K562 (cell line): Measurements from ENCODE around the gene SLC25A21. TPM values are rescaled to one million over a fixed set of nuclear protein-coding genes. Genes with fewer than 3 reads are reported as not detected.

ENCODE experiments used
- ATAC-seq: fragments of 200-7000 bp; cut with Tn5 transposase; 3 replicates; pipeline ENCODE4 v1.9.1; 2020; ENCODE audit warnings: moderate library complexity
- BruUV-seq: library from RNA; stranded (reverse); fragments of 400-500 nt; replicated peaks from 2 replicates; lab custom pipeline; 2021; lab: Mats Ljungman, UMichigan
- CTCF ChIA-PET: fragments of 300-600 bp; formaldehyde crosslinking; extraction: SDS; loops from one replicate; lab custom pipeline; 2021; ENCODE audit warnings: low intra/inter-chr PET ratio; lab: Yijun Ruan, JAX
- POLR2A ChIA-PET: fragments of 300-600, 350-650 bp; sonication (Branson Sonifier 250); formaldehyde crosslinking; extraction: SDS; loops from one replicate; lab custom pipeline; 2021; ENCODE audit warnings: antibody characterized with exemption, inconsistent platforms; lab: Yijun Ruan, JAX
- DNase-seq, 4 experiments: peaks; one replicate each; pipeline versions ENCODE4 v3.0.0 to v3.0.0-alpha.2; 2011 to 2018; ENCODE audit warnings: low spot score in 3 of 4, mixed read lengths in 3 of 4; ENCODE audit errors: extremely low read depth in 1 of 4
- FAIRE-seq: peaks from 2 replicates; lab custom pipeline; 2011; peaks lifted over from hg19 to GRCh38; lab: Jason Lieb, UNC
- H2AFZ ChIP-seq: 2 replicates; pipeline ENCODE4 v1.6.0; 2011; ENCODE audit warnings: low read depth, low read length, control low read depth, inconsistent platforms
- H3K27ac ChIP-seq: fragments of 200-600 bp; 3 replicates; pipeline ENCODE4 v1.8.0; 2011; ENCODE audit warnings: low read depth, mild to moderate bottlenecking, control low read depth, inconsistent platforms, low read length, moderate library complexity, mixed read lengths; ENCODE audit errors: extremely low read depth
- H3K27me3 ChIP-seq, 2 experiments: fragments of 300-600 bp in 1 of 2; 2 replicates in 1 of 2; 3 replicates in 1 of 2; pipeline versions ENCODE4 v1.6.0 to v1.8.0; 2011; ENCODE audit warnings: inconsistent platforms in 2 of 2, low read length in 2 of 2, mild to moderate bottlenecking in 1 of 2, mixed read lengths in 1 of 2, moderate library complexity in 1 of 2; ENCODE audit not compliant: control insufficient read depth in 2 of 2, insufficient read depth in 2 of 2
- H3K36me3 ChIP-seq: fragments of 300-600 bp; 3 replicates; pipeline ENCODE4 v1.8.0; 2011; ENCODE audit warnings: mild to moderate bottlenecking, low read length, inconsistent platforms; ENCODE audit not compliant: control insufficient read depth, insufficient read depth
- H3K4me1 ChIP-seq, 2 experiments: fragments of 200-600 bp in 1 of 2; replicated peaks in 1 of 2; 2 replicates in 1 of 2; 3 replicates in 1 of 2; pipeline versions ENCODE4 v1.5.1 to v1.8.0; 2011; ENCODE audit warnings: inconsistent platforms in 2 of 2, low read length in 2 of 2, mild to moderate bottlenecking in 1 of 2, mixed read lengths in 1 of 2, moderate library complexity in 1 of 2; ENCODE audit not compliant: control insufficient read depth in 2 of 2, insufficient read depth in 2 of 2
- H3K4me2 ChIP-seq: 2 replicates; pipeline ENCODE4 v1.6.1; 2011; ENCODE audit warnings: low read length, control low read depth, inconsistent platforms, mixed read lengths; ENCODE audit not compliant: insufficient read depth
- H3K4me3 ChIP-seq: fragments of 200-600 bp; sonication (generic), shearing (Covaris generic); 2 replicates; pipeline ENCODE4 v1.5.1; 2016; ENCODE audit warnings: control low read depth, inconsistent platforms
- H3K79me2 ChIP-seq: fragments of 200-600 bp; 3 replicates; pipeline ENCODE4 v1.8.0; 2011; ENCODE audit warnings: low read length, inconsistent platforms; ENCODE audit not compliant: control insufficient read depth, insufficient read depth
- H3K9ac ChIP-seq, 2 experiments: 2 replicates each; pipeline versions ENCODE4 v1.6.0 to v1.6.1; 2011; ENCODE audit warnings: low read depth in 2 of 2, low read length in 2 of 2, control low read depth in 1 of 2, inconsistent platforms in 1 of 2, mild to moderate bottlenecking in 1 of 2, mixed read lengths in 1 of 2; ENCODE audit not compliant: insufficient read depth in 1 of 2
- H3K9me1 ChIP-seq: one replicate; pipeline ENCODE4 v1.6.0; 2011; ENCODE audit warnings: inconsistent platforms, mild to moderate bottlenecking, low read length, moderate library complexity; ENCODE audit not compliant: control insufficient read depth, insufficient read depth
- H3K9me3 ChIP-seq: replicated peaks from 2 replicates; pipeline ENCODE4 v1.5.1; 2011; ENCODE audit warnings: low read depth, low read length, inconsistent platforms; ENCODE audit not compliant: control insufficient read depth, insufficient read depth
- H4K20me1 ChIP-seq: replicated peaks from 2 replicates; pipeline ENCODE4 v1.6.1; 2011; ENCODE audit warnings: low read length, inconsistent platforms, mixed read lengths; ENCODE audit not compliant: control insufficient read depth, insufficient read depth
- BHLHE40 ChIP-seq: IDR thresholded peaks from 2 replicates; pipeline ENCODE4 v1.6.1; 2011; ENCODE audit warnings: low read length, improper control_type of control experiment
- CBFA2T2 ChIP-seq: fragments of 450-650 bp; conservative IDR thresholded peaks from 2 replicates; pipeline ENCODE4 v1.6.1; 2017; ENCODE audit warnings: mild to moderate bottlenecking
- ILF3 ChIP-seq: fragments of 450-650 bp; IDR thresholded peaks from 2 replicates; pipeline ENCODE4 v1.6.1; 2018; ENCODE audit warnings: antibody characterized with exemption, mild to moderate bottlenecking, moderate library complexity, borderline replicate concordance
- RAD51 ChIP-seq: fragments of 450-650 bp; IDR thresholded peaks from 2 replicates; pipeline ENCODE4 v1.7.1; 2016; ENCODE audit warnings: low read depth, mild to moderate bottlenecking, borderline replicate concordance
- ZNF79 ChIP-seq: fragments of 250-450 bp; sonication (Bioruptor Pico); IDR thresholded peaks from 2 replicates; pipeline ENCODE4 v1.4.0; 2020; ENCODE audit warnings: low read depth, mild to moderate bottlenecking, moderate library complexity
- WGBS: fragments of 100-300 bp; shearing (Covaris generic); methylation state at CpG from one replicate; pipeline ENCODE4 v1.1.6; 2016; ENCODE audit warnings: low coverage, mixed read lengths; ENCODE audit not compliant: insufficient coverage; ENCODE audit errors: missing lambda C conversion rate; 5-methylcytosine and 5-hydroxymethylcytosine counted together
- in situ Hi-C: fragments of 300-500 bp; cut with MboI; formaldehyde crosslinking; loops from 4 replicates; pipeline ENCODE4 v1.15.0; 2018; ENCODE audit warnings: inconsistent platforms, mixed read lengths
- intact Hi-C: fragments of 100-400 bp; cut with micrococcal nuclease; formaldehyde crosslinking; loops from 2 replicates; pipeline ENCODE4 v1.14.2; 2022
- polyA plus RNA-seq, 8 experiments: library from polyadenylated mRNA; depleted of rRNA in 4 of 8; stranded (reverse) in 5 of 8; unstranded in 3 of 8; fragments of >200 nt; fragmentation: Nextera tagmentation in 2 of 8; fragmentation: Illumina TruSeq in 1 of 8; extraction: Ambion mirVana in 2 of 8; extraction: Trizol in 1 of 8; gene quantifications; 2 replicates each; pipeline versions ENCODE4 v1.2.1 to v1.2.3, GENCODE V29; 2011 to 2014; ENCODE audit warnings: inconsistent platforms in 1 of 8, missing spikeins in 1 of 8
- total RNA-seq, 7 experiments: library from RNA; depleted of rRNA in 6 of 7; stranded (reverse); fragments of >200 nt in 6 of 7; fragmentation: Illumina TruSeq in 2 of 7; extraction: Trizol in 2 of 7; gene quantifications; 2 replicates each; pipeline versions ENCODE4 v1.2.1 to v1.2.3, GENCODE V29; 2011 to 2021; ENCODE audit warnings: low replicate concordance in 1 of 7
- TF ChIP-seq, protein P1 (sequence below): fragments of 250-450 bp; sonication (Bioruptor Pico); IDR thresholded peaks from 2 replicates; pipeline ENCODE4 v1.8.0; 2022; ENCODE audit warnings: inconsistent platforms

SLC25A21 gene
- total and polyA plus RNA-seq, 9 of the 15 experiments (the other 6 are each of a cell fraction or from before 2014, with no cell fraction given): 15.2 to 46.7 (median 28.7) TPM

DNA sequence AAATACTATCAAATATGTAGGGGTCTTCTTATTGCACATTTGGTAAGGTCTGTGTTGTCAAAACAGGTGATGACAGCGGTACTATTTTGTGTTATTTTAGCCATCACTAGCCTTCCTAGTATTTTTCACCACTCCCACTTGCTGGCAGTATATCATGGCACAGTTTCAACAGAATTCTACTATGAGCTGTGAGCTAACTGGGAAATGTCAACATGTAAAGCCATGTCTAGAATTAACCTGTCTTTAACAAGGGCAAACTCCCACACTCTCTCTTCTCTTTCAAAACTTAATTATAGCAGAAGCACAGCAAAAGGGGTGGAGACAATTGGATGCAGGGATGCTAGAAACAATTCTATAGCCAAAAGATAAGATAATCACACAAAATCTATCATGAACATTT lies 257.3 kb downstream of the SLC25A21 start:
- Histone ChIP-seq H3K4me3 (no peak overlapping the region), H3K36me3 (no peaks in the 10 kb centered on the region), H2AFZ (no peak overlapping the region), H3K27me3 (no peaks in the 10 kb centered on the region), H3K9ac (no peak overlapping the region), H4K20me1 (no peaks in the 10 kb centered on the region), H3K79me2 (no peaks in the 10 kb centered on the region), H3K4me2 (no peak overlapping the region), H3K9me3 (no peaks in the 10 kb centered on the region), H3K4me1 (no peaks in the 10 kb centered on the region), H3K9me1 (no peaks in the 10 kb centered on the region), H3K27ac (no peak overlapping the region)
- intact Hi-C loops: no loop called here
- DNase-seq (no peak), FAIRE-seq (no peak), ATAC-seq (no peak)
- POLR2A ChIA-PET: no interaction called here
- TF ChIP-seq BHLHE40: no peak
- no peak for TF ChIP-seq ILF3
- TF ChIP-seq ZNF79 (CRISPR knock-in tag): no peak
- no peak for TF ChIP-seq RAD51
- in situ Hi-C loops: no loop called here
- CTCF ChIA-PET: no interaction called here
- WGBS: 100% methylated on average over 1 of the region's 1 CpG
- no TSS peak for BruUV-seq

DNA sequence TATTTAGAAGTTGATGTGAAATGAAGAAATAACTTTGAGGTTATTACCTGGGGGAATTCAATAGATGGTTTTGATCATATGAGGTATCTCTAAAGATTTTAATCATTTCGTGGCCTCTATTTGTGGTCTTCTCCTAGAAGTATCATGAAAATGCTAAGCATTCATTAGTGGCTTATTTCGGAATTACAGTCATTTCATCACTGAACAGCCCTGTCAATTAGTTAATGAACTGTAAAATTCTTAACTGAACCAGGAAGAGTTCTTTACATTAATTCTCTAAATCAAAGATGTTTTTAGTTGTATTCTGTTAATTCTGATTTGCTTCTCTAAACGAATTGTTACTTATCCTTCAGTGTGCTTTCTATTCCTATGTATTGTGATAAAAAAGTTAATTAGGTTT lies 261.8 kb downstream of the SLC25A21 start:
- Histone ChIP-seq H3K27me3 (no peaks in the 10 kb centered on the region), H3K4me3 (no peak overlapping the region), H3K4me1 (no peaks in the 10 kb centered on the region), H3K4me2 (no peak overlapping the region), H3K36me3 (no peaks in the 10 kb centered on the region), H3K9me3 (no peaks in the 10 kb centered on the region; the same call in 1 of the 2 replicates), H3K9ac (no peak overlapping the region), H2AFZ (no peak overlapping the region), H3K9me1 (no peaks in the 10 kb centered on the region), H4K20me1 (no peaks in the 10 kb centered on the region), H3K79me2 (no peaks in the 10 kb centered on the region), H3K27ac (no peak overlapping the region)
- 54% methylated on average over 3 of the region's 3 CpGs for WGBS
- ATAC-seq (no peak), DNase-seq (no peak), FAIRE-seq (no peak)
- CTCF ChIA-PET: no interaction called here
- BruUV-seq: no TSS peak
- intact Hi-C loops (no loop called here), in situ Hi-C loops (no loop called here)
- POLR2A ChIA-PET: no interaction called here
- TF ChIP-seq CBFA2T2: no peak
- TF ChIP-seq, protein P1, sequence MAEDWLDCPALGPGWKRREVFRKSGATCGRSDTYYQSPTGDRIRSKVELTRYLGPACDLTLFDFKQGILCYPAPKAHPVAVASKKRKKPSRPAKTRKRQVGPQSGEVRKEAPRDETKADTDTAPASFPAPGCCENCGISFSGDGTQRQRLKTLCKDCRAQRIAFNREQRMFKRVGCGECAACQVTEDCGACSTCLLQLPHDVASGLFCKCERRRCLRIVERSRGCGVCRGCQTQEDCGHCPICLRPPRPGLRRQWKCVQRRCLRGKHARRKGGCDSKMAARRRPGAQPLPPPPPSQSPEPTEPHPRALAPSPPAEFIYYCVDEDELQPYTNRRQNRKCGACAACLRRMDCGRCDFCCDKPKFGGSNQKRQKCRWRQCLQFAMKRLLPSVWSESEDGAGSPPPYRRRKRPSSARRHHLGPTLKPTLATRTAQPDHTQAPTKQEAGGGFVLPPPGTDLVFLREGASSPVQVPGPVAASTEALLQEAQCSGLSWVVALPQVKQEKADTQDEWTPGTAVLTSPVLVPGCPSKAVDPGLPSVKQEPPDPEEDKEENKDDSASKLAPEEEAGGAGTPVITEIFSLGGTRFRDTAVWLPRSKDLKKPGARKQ (CRISPR knock-in tag): no peak
